Omental fat pad (tissue), 4 donors: Measurements from ENCODE around the gene CNTNAP2. TPM values are rescaled to one million over a fixed set of nuclear protein-coding genes. Genes with fewer than 3 reads are reported as not detected.

Source experiments
- ATAC-seq: fragments of 150-250 bp; one replicate; pipeline ENCODE4 v1.9.1; 2016; ENCODE audit warnings: mild to moderate bottlenecking, moderate library complexity; ENCODE audit not compliant: low FRiP score
- DNase-seq: peaks from one replicate; pipeline ENCODE4 v3.0.0-alpha.2; 2019; ENCODE audit warnings: low spot score
- total RNA-seq, 4 donors: library from RNA; depleted of rRNA; stranded (reverse); fragments of >200 nt; gene quantifications; one replicate each; pipeline ENCODE4 v1.1.0, GENCODE V29; 2016
- TF ChIP-seq, protein P1 (sequence below), 3 donors: fragments of 450-650 bp; IDR thresholded peaks; one replicate each; pipeline ENCODE4 v1.5.1; 2016 to 2017; ENCODE audit warnings: antibody characterized with exemption in 3 of 3, mild to moderate bottlenecking in 3 of 3, moderate library complexity in 2 of 3

Gene CNTNAP2
- total RNA-seq, 4 donors from 2014 or later: 0.38 to 1.5 (median 1.1) TPM; not detected in 1

DNA sequence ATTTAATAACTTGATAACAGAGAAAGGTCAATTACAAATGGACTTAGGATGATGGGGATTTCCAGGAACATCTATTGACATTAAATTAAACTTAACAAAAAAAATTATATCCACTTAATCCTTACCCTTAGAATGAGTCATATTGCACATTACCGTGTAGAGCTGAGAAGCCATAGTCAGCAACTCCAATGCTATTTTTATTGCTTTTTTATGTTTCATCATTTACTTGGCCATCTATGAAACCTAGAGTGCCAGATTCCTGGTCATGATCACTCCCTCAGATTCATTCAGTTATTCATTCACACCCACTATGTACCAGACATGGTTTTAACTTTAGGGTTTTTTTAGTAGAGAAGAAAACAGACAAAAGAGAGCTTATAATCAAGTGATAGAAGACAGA, 1180.4 kb downstream of the CNTNAP2 start:
- no peak for ATAC-seq
- TF ChIP-seq, protein P1, sequence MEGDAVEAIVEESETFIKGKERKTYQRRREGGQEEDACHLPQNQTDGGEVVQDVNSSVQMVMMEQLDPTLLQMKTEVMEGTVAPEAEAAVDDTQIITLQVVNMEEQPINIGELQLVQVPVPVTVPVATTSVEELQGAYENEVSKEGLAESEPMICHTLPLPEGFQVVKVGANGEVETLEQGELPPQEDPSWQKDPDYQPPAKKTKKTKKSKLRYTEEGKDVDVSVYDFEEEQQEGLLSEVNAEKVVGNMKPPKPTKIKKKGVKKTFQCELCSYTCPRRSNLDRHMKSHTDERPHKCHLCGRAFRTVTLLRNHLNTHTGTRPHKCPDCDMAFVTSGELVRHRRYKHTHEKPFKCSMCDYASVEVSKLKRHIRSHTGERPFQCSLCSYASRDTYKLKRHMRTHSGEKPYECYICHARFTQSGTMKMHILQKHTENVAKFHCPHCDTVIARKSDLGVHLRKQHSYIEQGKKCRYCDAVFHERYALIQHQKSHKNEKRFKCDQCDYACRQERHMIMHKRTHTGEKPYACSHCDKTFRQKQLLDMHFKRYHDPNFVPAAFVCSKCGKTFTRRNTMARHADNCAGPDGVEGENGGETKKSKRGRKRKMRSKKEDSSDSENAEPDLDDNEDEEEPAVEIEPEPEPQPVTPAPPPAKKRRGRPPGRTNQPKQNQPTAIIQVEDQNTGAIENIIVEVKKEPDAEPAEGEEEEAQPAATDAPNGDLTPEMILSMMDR (IDR thresholded peaks at IDR 0.05): no peak
- no peak for DNase-seq

DNA sequence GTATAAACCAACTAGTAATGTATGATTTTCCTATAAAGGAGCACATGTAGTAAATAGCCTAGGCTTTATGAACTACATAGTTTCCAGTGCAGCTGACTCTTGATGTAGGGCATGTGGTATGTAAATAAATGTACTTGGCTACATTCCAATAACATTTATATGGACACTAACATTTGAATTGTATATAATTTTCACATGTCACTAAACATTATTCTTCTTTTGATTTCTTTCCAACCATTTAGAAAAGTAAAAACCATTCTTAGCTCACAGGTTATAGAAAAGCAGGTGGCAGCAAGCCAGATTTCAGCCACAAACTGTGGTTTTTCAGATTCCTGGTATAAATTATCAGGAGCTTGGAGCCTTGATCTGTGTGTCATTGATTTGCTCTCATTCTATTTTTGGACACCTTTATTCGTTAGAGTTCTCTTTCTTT, 1182.0 kb downstream of the CNTNAP2 start:
- no peak for DNase-seq
- TF ChIP-seq, protein P1 (IDR thresholded peaks at IDR 0.05): no peak
- no peak for ATAC-seq

DNA sequence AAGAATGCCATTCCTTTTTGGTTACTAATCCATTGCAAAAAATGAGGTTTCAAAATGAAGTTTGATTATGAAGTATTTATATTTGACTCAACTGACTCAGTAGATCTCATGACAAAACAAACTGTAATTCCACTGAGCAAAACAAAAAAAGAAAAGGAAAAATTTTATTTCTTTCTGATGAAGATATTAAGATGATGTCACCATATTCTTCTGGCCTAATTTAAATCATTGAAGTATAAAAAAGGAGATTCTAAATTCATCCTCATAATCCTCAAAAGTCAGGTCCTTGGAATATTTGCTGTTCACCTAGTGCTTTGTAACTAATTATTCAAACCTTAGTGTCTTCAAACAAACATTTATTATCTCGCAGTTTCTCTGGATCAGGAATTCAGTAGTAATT, 1183.7 kb downstream of the CNTNAP2 start:
- TF ChIP-seq, protein P1 (IDR thresholded peaks at IDR 0.05): no peak
- DNase-seq (no peak), ATAC-seq (no peak)

GRCh38 chr7:147304376-147304775, 1187.8 kb downstream of the CNTNAP2 start:
- ATAC-seq: no peak
- no peak for DNase-seq
- TF ChIP-seq, protein P1 (IDR thresholded peaks at IDR 0.05): no peak

DNA sequence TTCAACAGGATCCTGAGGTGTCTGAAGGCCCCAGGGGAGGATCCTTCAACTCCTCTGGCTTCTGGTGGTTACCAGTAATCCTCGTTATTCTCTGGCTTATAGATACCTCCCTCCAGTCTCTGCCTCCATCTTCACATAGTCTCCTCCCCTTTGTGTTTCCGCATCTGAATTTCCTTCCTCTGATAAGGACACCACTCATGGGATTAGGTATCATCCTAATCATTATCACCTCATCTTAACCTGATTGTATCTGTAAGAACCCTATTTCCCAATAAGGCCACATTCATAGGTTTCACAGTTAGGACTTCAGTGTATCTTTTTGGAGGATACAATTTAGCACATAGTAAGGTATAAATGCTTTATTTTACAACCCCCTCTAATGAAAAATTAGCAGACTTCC, 1189.2 kb downstream of the CNTNAP2 start:
- no peak for ATAC-seq
- TF ChIP-seq, protein P1 (IDR thresholded peaks at IDR 0.05): no peak
- DNase-seq: no peak

- no peak for ATAC-seq
- DNase-seq: no peak
- TF ChIP-seq, protein P1 (IDR thresholded peaks at IDR 0.05): no peak
Observed at GRCh38 chr7:147308539-147308938, 1191.9 kb downstream of the CNTNAP2 start.

GRCh38 chr7:147311336-147311735, 1194.7 kb downstream of the CNTNAP2 start:
- ATAC-seq (no peak), DNase-seq (no peak)
- TF ChIP-seq, protein P1 (IDR thresholded peaks at IDR 0.05): no peak
